HG03354 (cell line): ENCODE results near the gene WBP11.

Experiments
- ATAC-seq: cut with Tn5 transposase; IDR thresholded peaks from one replicate; pipeline ENCODE4 v1.9.1; 2021; ENCODE audit warnings: mild to moderate bottlenecking; ENCODE audit not compliant: unreplicated experiment, poor library complexity, severe bottlenecking

WBP11 gene

GRCh38 chr12:14826491-14826890, 23.2 kb upstream of the WBP11 start:
- no peak for ATAC-seq

GRCh38 chr12:14825256-14825655, 22.0 kb upstream of the WBP11 start:
- no peak for ATAC-seq

DNA sequence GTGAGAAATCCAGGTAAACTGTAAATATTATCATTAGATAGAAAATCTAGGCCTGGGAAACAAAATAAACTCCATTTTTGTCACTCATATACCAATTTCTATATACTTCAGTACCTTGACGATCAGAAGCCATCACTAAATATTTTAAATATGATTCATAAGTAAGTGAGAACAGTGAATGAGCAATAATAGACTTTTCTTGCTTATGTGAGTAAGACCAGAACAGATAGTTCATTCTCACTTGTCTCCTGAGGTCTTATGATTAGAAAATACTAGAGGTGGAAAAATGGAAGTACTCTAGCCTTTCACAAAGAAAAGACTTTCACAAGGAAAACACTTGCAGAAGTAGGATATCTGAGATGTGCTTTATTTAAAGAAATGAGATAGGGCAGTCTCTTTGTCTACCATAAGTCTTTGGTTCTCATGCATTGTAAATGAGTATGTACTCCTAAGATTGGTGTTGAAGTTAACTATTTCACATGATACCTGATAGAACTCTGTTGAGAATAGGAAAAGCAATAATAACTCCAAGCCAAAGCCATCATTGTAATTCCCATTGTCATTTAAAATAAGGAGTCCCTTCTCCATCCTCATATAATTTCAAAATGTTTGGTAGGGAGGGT, 20.8 kb upstream of the WBP11 start:
- ATAC-seq = no peak

- no peak for ATAC-seq
These were observed 10.7 kb upstream of the WBP11 start, which contains the start of gene SMCO3 for GRCh38 chr12:14814014-14814413. Gene SMCO3, minus strand, starts transcription at chr12:14814182. Its CDS starts 7,502 bp downstream, at chr12:14806680.

GRCh38 chr12:14811486-14811885, 8.2 kb upstream of the WBP11 start:
- ATAC-seq = no peak

- ATAC-seq = no peak
These were observed 7.7 kb upstream of the WBP11 start for GRCh38 chr12:14810953-14811483.

DNA sequence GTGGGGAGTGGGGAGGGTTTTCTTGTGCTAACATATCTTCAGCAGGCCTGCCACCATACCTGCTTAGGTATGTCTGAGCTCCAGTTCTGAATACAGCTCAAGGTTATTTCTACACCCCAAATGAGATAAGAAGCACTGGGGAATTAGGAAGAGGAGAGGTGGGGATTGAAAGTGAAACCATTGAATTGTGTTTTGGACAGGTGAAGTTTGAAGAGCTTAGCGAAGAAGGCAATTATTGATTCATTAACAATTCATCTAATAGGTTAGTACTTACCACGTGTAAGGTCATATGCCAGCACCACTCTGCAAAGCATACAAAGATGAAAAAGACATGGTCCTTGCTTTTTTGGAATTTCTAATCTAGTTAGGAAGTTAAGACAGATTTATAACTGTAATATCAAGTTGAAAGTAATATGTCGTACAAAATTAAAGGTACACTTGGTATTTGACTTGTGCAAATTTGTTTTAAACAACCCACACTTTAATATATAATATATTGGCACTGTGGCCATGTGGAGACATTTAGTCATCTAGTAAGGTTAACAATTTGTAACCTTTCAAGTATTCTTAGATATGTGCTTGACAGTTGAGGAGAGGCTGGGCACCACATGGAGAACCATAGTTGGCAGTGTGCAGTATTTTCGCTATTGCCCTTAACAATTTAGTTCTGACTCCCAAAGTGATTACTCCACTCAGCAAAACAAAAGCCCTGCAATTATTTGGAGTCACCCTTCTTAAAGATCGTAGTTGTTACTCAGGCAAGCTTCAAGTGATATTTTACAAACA, 7.1 kb upstream of the WBP11 start:
- no peak for ATAC-seq

GRCh38 chr12:14803830-14804160, 517 bp upstream of the WBP11 start:
- peak; percentile 13 for ATAC-seq

DNA sequence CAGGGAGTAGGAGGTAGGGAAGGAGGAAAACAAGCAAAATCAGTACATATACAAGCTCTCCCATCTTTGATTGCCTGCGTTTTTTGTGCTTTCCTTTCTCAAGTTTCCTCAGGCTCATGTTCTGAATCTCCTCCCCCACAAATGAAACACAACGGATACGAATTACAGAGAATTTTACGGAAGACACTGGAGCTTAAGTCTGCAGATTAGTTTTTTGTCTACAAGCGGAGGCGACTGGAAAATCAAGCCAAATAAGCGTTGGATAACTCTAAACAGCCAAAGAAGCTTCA, 612 bp downstream of the WBP11 start:
- ATAC-seq = no peak

GRCh38 chr12:14802247-14802646, 1.0 kb downstream of the WBP11 start:
- no peak for ATAC-seq

DNA sequence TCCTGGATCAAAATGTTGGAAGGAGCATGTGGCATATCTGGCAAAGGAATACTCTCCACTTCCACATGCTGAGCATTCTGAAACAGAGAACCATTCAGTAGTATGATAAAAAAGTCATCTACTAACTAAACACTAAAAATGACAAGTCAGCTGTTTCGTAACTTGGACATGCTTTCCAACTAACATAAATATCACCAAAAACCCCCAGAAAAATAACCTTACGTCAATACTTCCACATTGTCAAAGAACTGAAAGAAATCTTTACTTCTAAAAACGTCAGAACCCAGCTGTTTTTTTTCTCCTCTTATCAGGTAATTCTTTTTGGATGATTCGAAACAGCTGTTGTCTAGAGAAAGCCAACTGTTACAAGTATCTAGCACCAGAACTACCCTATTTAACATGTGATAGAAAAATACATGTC, 8.2 kb downstream of the WBP11 start:
- ATAC-seq = no peak

DNA sequence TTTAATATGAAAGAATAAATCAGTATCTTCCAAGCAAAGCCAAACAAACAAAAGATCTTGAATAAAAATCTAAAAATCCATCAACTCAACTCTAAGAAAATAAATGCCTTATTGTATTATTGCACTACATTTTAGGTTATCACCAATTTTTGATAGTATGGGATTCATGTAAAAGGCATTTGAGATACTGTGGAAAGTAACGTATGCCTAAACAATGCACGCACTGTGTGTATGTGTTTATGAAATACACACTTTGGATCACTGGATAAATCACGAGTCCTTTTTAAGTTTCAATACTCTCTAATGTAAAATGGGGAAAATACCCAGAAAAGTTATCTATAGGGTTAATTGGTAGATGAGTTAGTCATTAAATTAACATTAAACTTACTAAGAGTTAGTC, 17.7 kb downstream of the WBP11 start:
- no peak for ATAC-seq

- ATAC-seq = no peak
These were observed 18.8 kb downstream of the WBP11 start for GRCh38 chr12:14784471-14784870.

GRCh38 chr12:14782756-14783155, 20.5 kb downstream of the WBP11 start:
- ATAC-seq = no peak

DNA sequence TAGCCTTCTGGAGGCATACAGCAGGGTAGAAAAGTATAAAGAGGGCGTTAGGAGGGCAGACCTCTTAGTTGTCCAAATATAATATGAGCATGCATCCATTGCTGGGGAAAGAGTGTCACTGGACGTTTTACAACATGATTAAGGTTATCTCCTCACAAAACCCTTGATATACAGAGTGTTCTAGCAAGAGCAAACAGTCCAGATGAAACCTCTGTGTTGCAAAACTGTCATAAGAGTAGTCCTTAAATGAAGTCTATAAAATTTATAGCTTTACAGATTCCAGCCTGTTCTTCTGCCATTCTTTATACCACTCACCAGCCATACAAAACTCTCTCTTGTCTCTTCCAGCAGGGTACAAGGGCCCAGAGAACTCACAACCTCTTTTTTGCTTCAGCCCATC, 21.7 kb downstream of the WBP11 start:
- ATAC-seq = no peak

- ATAC-seq = no peak
These were observed 22.4 kb downstream of the WBP11 start for GRCh38 chr12:14780859-14781258.

DNA sequence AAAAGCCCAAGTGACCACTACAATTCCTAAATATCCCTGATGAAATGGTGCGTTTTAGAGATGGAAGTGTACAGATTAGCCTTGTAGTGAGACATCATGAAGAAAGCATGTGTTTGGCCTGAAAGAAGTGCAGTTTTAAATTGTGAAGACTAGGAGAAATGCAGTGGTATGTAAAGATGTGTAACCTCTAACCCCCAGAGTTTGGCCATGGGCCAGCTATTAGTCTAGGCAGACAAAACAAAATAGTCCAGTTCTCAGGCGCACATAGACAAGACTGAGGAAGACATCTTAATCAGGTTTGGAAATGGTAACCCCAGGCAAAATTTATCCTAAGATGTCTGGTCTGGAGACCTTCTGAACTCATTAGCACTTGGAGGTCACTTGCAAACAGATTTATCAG, 23.4 kb downstream of the WBP11 start:
- ATAC-seq = no peak

DNA sequence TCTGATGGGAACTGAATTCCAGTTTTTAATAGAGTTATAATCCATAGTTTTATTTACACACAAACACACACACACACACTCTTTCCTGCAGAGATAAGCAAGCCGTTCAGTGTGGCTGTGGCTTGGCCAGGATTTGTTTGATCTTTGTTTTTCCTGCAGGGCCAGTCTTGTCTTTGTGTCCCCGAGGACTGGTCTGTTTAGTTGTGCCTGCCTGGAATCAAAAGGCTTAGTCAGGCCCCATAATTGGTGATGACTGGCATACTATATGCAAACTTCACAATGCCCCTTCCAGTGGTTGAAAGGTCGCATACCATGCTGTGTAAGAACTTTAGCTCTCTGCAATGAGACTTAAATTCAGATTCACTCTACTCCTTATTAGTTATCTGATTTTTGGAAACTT, 26.0 kb downstream of the WBP11 start:
- ATAC-seq = no peak

- ATAC-seq = no peak
These were observed 26.9 kb downstream of the WBP11 start for GRCh38 chr12:14776236-14776961.

GRCh38 chr12:14775636-14775980, 27.7 kb downstream of the WBP11 start:
- ATAC-seq = no peak
